AG10803 (cell line): ENCODE measurements around the gene MFNG.

ENCODE experiments used
- DNase-seq: peaks from one replicate; pipeline ENCODE4 v3.0.0; 2010; ENCODE audit warnings: low read depth
- H3K4me3 ChIP-seq: 2 replicates; pipeline ENCODE4 v1.5.1; 2011; ENCODE audit warnings: mild to moderate bottlenecking, low read length, control low read depth
- CTCF ChIP-seq: conservative IDR thresholded peaks from 2 replicates; pipeline ENCODE4 v1.5.1; 2011; ENCODE audit warnings: mild to moderate bottlenecking, low read length, control low read depth, inconsistent platforms

Gene MFNG

DNA sequence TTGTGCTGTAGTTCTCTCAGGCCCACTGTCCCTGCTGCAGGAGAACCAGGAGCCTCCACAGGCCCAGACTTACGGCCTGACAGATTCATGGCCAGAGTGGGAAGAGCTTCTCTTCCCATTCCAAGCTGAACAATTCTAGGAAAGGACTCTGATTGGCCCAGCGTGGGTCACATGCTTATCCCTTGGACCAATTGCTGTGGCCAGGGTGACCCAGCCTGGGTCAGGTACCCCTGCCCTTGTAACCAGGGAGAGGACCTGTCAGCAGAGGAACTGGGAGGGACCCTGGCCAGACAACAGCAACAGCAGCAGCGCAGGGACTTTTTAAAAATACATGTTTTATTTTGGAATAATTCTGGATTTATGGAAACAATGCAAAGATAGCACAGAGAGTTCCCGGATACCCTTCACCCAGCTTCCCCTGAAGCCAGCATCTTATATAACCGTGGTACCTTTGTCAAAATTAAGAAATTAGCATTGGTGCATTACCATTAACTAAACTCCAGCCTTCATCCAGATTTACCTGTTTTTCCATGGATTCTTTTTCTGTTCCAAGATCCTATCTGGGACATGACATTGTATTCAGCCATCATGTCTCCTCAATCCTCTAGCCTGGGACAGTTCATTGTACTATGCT lies 50.1 kb downstream of the MFNG start:
- no peak overlapping the region for H3K4me3 ChIP-seq
- TF ChIP-seq CTCF: no peak
- DNase-seq: no peak

- no peak overlapping the region for H3K4me3 ChIP-seq
- TF ChIP-seq CTCF: no peak
Observed at GRCh38 chr22:37433786-37434185, 52.4 kb downstream of the MFNG start.

DNA sequence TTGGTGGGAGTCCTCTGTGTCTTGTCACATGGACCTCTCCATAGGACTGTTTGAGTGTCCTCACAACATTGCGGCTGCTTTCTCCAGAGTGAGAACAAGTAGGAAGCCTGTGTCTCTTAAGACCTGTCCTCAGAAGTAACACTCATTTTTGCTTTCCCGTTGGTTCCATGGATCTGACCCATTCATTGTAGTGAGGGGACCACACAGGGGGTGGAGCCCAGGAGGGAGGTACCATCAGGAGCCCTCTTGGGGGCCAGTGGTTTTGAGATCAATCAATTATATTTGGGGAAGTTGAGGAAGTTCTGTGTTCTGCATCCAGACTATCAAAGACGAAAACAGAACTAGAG lies 53.5 kb downstream of the MFNG start:
- TF ChIP-seq CTCF: no peak
- no peak overlapping the region for H3K4me3 ChIP-seq
- DNase-seq: no peak

More at GRCh38 chr22:37433786-37434185, 52.4 kb downstream of the MFNG start:
- DNase-seq: no peak

DNA sequence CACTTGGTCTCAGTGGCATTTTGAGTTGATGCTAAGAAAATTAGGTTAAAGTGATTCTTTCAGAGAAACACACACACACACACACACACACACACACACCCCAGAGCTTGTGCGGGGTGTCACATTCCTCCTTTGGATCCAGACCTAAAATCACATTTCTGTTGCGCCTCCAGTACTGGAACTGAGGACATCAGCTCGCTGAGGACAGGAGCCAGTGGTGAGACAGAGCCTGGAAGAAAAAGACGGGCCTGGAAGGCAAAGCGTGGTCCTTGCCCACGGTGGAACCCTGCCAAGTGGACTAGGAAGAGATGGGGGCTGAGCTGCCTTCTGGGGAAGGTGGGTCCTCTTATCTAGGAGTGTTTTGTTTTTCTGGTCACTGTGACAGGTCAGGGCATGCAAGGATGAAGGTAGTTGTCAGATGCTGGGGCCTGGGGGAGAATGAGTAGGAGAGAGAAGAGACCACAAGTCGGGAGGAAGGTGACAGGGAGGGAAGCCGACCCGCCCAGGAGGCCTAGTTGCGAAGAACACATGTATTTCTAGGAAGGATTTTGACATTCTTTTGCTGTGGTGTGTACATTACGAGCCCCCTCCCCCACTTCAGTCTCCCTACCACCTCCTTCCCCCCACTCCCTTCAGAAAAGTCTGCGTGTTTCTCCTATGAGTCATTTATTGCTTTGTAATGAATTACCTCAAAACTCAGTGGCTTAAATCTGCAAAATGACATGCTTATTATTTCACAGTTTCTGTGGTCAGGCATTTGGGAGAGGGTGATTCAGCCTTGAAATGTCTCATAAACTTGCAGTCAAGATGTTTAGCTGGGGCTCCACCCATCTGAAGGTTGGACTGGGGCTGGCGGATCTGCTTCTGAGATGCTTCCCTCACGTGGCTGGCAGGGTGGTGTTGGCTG lies 54.1 kb downstream of the MFNG start:
- H3K4me3 ChIP-seq: no peak overlapping the region
- peak; percentile 99 for DNase-seq
- TF ChIP-seq CTCF: no peak

- no peak overlapping the region for H3K4me3 ChIP-seq
- TF ChIP-seq CTCF: no peak
- no peak for DNase-seq
Observed at GRCh38 chr22:37431366-37431765, 54.8 kb downstream of the MFNG start.

DNA sequence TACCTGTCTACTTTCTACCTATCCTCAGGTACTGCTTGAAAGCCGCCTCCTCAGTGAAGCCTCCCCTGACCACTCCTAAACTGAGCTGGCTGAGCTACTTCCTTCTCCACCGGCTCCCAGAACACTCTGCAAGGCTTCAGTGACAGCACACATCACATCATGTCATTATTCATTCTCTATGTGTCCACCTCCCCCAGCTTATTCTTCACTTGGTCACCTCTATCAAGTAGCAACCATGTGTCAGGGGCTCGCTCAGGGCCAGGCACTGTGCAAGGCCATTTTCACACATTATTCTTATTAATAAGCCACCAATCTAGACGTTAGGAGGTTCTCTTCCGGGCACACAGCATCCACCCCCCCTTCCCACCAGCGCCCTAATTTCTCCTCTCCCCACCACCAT lies 55.2 kb downstream of the MFNG start:
- no peak for DNase-seq
- no peak for TF ChIP-seq CTCF
- no peak overlapping the region for H3K4me3 ChIP-seq
